Mesothelial cell of epicardium (in vitro differentiated cells): ENCODE data around the gene RHOA. TPM values are rescaled to one million over a fixed set of nuclear protein-coding genes. Genes with fewer than 3 reads are reported as not detected.

Experiments used
- DNase-seq, 2 experiments: peaks; one replicate each; pipeline ENCODE4 v3.0.0; 2021; ENCODE audit warnings: low spot score in 2 of 2; ENCODE audit not compliant: unreplicated experiment in 2 of 2
- H3K27ac Mint-ChIP-seq: 2 replicates; pipeline ENCODE4 v1.8.0; 2021; ENCODE audit warnings: mixed read lengths
- H3K27me3 Mint-ChIP-seq: 2 replicates; pipeline ENCODE4 v1.8.0; 2021; ENCODE audit warnings: low read depth, mixed read lengths
- H3K36me3 Mint-ChIP-seq: 2 replicates; pipeline ENCODE4 v1.8.0; 2021; ENCODE audit warnings: mixed read lengths
- H3K4me1 Mint-ChIP-seq: 2 replicates; pipeline ENCODE4 v1.8.0; 2021; ENCODE audit warnings: mixed read lengths
- H3K4me3 Mint-ChIP-seq: 2 replicates; pipeline ENCODE4 v1.8.0; 2021; ENCODE audit warnings: mild to moderate bottlenecking, moderate library complexity, mixed read lengths
- H3K9me3 Mint-ChIP-seq: 2 replicates; pipeline ENCODE4 v1.8.0; 2021; ENCODE audit warnings: mixed read lengths
- total RNA-seq: library from RNA; stranded (reverse); gene quantifications from 3 replicates; pipeline ENCODE4 v1.2.1, GENCODE V29; 2021
- TF ChIP-seq, protein P1 (sequence below): fragments of 200-600 bp; sonication (generic); IDR thresholded peaks from one replicate; pipeline ENCODE4 v1.5.0; 2021; ENCODE audit warnings: antibody characterized with exemption; ENCODE audit not compliant: unreplicated experiment

RHOA gene
- total RNA-seq = 248 to 261 TPM (median 250 TPM) in 3 replicates

DNA sequence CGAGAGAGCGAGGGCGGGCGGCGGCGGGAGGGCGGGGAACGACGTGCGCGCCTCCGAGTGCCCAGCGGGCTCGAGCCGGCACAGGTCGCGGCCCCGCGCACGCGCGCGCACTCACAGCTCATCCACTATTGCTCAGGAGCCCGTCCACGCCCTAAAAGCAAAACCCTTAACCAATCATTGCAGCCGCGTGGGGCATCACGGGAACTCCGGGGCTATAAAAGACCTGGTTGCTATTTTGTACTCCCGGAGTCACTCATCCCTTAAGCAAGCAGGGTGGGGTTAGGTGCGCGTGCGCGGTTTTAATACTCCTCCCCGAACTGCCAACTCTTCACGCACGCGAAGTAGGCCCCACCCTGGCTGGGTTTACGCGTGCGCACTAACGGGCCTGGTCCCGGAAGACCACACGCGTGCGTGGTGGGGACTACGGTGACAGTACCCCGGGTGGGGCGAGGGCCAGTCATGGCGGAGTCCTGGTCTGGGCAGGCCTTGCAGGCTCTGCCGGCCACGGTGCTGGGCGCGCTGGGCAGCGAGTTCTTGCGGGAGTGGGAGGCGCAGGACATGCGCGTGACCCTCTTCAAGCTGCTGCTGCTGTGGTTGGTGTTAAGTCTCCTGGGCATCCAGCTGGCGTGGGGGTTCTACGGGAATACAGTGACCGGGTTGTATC lies at the start of gene RHOA, which contains the start of gene TCTA:
RHOA (minus strand) TSS at position 9 of the 664 bp plus-strand sequence. CDS start 36,387 bp downstream, outside the sequence.
TCTA (plus strand) TSS at position 456 of the 664 bp plus-strand sequence; CDS start at position 460, 4 bp downstream.
- no peaks in the 10 kb centered on the region for H3K9me3 Mint-ChIP-seq
- H3K36me3 Mint-ChIP-seq = no peaks in the 10 kb centered on the region
- no peaks in the 10 kb centered on the region for H3K27me3 Mint-ChIP-seq
- peak; percentile 96 for DNase-seq
- peak within 1 kb of the TSS; percentile 92 for H3K4me3 Mint-ChIP-seq
- TF ChIP-seq, protein P1, sequence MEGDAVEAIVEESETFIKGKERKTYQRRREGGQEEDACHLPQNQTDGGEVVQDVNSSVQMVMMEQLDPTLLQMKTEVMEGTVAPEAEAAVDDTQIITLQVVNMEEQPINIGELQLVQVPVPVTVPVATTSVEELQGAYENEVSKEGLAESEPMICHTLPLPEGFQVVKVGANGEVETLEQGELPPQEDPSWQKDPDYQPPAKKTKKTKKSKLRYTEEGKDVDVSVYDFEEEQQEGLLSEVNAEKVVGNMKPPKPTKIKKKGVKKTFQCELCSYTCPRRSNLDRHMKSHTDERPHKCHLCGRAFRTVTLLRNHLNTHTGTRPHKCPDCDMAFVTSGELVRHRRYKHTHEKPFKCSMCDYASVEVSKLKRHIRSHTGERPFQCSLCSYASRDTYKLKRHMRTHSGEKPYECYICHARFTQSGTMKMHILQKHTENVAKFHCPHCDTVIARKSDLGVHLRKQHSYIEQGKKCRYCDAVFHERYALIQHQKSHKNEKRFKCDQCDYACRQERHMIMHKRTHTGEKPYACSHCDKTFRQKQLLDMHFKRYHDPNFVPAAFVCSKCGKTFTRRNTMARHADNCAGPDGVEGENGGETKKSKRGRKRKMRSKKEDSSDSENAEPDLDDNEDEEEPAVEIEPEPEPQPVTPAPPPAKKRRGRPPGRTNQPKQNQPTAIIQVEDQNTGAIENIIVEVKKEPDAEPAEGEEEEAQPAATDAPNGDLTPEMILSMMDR = no peak
- peak within 1 kb of the TSS; percentile 97 for H3K27ac Mint-ChIP-seq
- H3K4me1 Mint-ChIP-seq = peaks cover 37% of the 10 kb centered on the region

DNA sequence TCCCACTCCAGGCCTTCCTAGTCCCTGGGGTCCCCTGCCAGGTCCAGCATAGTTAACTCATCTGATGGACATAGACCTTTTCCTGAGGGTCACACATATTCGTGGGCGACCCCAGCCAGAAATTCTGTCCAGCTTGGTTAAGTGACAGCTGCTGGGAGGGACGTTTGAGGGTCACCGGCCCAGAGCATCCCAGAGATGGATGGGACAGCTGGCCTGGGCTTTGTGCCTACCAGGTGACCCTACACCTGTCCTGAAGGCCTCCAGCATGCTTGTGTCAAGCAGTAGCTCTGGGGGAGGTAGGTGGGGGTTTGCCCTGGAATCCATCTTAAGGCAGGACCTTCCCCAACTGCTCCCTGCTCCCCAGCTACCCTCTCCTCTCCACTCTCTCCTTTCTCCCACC lies 49.2 kb upstream of the RHOA start:
- Mint-ChIP-seq H3K27me3 (no peaks in the 10 kb centered on the region), H3K36me3 (no peaks in the 10 kb centered on the region), H3K4me1 (peaks cover 46% of the 10 kb centered on the region), H3K4me3 (no peak overlapping the region), H3K9me3 (no peaks in the 10 kb centered on the region), H3K27ac (peak overlapping the region; percentile 92)
- no peak for DNase-seq
- TF ChIP-seq, protein P1 = no peak

DNA sequence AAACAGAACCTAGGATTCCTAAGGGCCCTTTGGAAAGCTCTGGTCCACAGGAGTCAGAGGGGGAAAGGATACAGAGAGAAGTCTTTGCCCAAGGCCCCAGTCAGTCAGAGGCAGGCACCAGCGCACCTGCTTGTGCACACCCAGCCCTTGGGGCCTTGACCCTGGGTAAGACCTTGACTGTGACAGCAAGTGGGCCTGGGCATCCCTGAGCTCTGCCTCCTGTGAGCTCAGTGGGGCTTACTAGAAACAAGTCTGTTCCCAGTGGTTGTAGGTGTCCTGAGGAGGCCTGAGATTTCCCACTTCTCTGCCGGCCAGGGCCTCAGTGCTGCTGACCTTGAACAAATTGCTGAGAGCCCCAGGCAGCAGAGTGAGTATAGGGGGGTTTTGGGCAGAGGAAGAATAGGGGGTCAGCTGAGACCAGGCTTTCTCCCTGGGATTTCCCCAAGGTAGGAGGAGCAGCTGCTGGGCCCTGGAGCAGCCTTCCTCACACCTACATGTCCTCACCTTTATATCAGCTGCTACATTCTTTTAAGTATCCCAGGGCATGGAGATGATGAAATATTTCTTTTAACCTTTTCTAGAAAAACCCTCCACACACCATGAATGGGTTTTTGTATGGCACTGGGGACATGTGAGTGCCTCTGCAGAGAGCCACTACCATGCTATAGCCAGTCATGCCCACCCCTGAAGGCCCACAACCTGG lies 48.6 kb upstream of the RHOA start:
- H3K36me3 Mint-ChIP-seq = no peaks in the 10 kb centered on the region
- peak overlapping the region; percentile 92 for H3K27ac Mint-ChIP-seq
- no peak for DNase-seq
- H3K27me3 Mint-ChIP-seq = no peaks in the 10 kb centered on the region
- H3K4me1 Mint-ChIP-seq = peaks cover 46% of the 10 kb centered on the region
- no peak overlapping the region for H3K4me3 Mint-ChIP-seq
- no peaks in the 10 kb centered on the region for H3K9me3 Mint-ChIP-seq
- TF ChIP-seq, protein P1 = no peak

GRCh38 chr3:49456466-49456865 lies 44.7 kb upstream of the RHOA start:
- no peaks in the 10 kb centered on the region for H3K27me3 Mint-ChIP-seq
- H3K27ac Mint-ChIP-seq = no peak overlapping the region
- no peak for DNase-seq
- no peaks in the 10 kb centered on the region for H3K9me3 Mint-ChIP-seq
- no peak overlapping the region for H3K4me3 Mint-ChIP-seq
- H3K36me3 Mint-ChIP-seq = no peaks in the 10 kb centered on the region
- TF ChIP-seq, protein P1 = no peak
- peaks cover 30% of the 10 kb centered on the region for H3K4me1 Mint-ChIP-seq

DNA sequence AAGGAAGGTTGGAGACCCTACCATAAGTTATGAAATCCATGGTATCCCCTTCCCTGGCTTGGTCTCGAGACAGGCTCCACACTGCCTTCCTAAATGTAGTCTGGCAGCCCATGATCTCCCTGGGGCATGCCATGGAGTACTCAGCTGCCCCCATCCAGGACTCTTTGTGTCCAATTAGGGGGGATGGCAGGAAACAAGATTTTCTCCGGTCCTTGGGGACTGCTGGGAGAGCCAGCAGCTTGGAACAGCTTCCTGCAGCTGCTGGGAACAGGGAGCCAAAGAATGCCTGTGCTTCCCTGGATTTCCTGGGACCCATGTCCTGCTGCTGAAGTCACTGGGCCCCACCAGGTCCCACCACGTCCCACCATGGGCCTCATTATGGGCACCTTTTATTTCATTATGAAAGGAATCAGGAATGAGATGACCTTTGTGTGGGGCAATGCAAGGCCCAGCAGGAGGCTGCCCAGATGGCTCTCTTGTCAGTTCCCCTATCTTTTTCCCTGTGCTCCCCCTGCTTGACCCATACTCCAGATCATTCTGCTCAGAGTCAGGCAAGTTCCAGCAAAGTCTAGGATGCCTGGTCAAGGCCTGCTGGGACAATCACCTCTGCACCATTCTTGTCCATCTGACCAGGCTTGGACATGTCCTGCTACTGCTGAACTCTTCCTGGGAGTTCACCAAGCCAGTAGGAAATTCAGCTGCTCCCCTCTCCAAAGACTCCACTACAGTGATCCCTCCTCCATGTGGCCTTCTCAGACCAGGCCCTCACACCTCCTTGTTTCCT lies 43.3 kb upstream of the RHOA start:
- peak overlapping the region; percentile 51 for H3K27ac Mint-ChIP-seq
- DNase-seq = no peak
- no peaks in the 10 kb centered on the region for H3K36me3 Mint-ChIP-seq

More for the DNA sequence above, 43.3 kb upstream of the RHOA start:
- H3K9me3 Mint-ChIP-seq = no peaks in the 10 kb centered on the region
- H3K4me1 Mint-ChIP-seq = peaks cover 16% of the 10 kb centered on the region
- H3K27me3 Mint-ChIP-seq = no peaks in the 10 kb centered on the region
- TF ChIP-seq, protein P1 = no peak
- H3K4me3 Mint-ChIP-seq = no peak overlapping the region
